ENCODE data around the gene STPG3. TPM values are rescaled to one million over a fixed set of nuclear protein-coding genes. Genes with fewer than 3 reads are reported as not detected.
A peak's percentile ranks its signal among the peaks of the same experiment; 100 is the strongest.

STPG3 gene
- total and polyA plus RNA-seq, 2 experiments from 2014 or later: 0.95 to 3.3 TPM

DNA sequence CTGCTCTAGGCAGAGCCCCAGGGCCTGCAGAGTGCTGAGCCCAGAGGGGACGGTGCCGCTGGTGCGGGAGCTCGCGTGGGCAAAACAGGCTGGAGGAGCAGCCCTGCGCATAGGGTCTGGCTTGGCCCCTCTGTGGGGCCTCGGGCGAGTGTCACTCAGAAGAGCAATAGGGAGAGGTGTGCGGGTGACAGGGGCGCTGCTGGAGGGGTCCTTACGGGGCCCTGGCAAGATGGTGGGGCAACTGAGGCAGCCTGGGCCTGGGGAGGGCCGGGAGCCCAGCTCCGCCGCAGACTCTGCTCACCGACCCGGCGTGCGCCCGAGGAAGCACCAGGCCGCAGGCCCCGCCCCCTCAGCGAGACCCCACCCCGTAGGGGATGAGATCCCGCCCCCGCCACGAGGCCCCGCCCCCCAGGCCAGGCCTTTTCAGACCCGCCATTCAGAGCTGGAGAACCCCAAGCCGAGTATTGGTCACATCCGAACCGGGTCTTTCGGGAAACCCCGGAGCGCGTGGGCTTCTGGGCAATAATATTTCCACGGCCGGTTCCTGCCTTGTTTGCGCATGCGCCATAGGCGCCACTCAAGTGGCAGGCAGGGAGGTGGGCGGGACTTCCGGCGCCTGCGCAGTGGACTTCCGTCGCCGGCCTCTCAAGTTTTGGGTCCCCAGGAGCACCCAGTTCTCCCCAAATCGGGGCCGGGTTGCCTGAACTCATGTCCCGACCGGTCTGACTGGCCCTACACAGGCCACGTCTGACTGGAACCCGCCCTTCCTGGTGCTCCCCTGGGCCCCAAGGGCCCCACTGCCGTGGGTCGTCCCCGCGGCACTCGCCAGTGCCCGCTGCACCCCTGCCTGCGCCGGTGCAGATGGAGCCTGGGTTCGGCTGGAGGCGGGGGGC lies 27.8 kb upstream of the STPG3 start:
- H3K4me3 ChIP-seq: peak overlapping the region; percentile 49
- H3K4me1 ChIP-seq (ENCODE audit: low read depth): peaks cover 23% of the 10 kb centered on the region
- H3K36me3 ChIP-seq: no peaks in the 10 kb centered on the region
- no peaks in the 10 kb centered on the region for H3K27me3 ChIP-seq
- H3K27ac ChIP-seq: peak overlapping the region; percentile 81
- H3K9me3 ChIP-seq (ENCODE audit: low read depth): no peaks in the 10 kb centered on the region
- peak; percentile 98 for DNase-seq (ENCODE audit: low read depth in 1 of 2, low spot score in 1 of 2)
- TF ChIP-seq, protein P1, sequence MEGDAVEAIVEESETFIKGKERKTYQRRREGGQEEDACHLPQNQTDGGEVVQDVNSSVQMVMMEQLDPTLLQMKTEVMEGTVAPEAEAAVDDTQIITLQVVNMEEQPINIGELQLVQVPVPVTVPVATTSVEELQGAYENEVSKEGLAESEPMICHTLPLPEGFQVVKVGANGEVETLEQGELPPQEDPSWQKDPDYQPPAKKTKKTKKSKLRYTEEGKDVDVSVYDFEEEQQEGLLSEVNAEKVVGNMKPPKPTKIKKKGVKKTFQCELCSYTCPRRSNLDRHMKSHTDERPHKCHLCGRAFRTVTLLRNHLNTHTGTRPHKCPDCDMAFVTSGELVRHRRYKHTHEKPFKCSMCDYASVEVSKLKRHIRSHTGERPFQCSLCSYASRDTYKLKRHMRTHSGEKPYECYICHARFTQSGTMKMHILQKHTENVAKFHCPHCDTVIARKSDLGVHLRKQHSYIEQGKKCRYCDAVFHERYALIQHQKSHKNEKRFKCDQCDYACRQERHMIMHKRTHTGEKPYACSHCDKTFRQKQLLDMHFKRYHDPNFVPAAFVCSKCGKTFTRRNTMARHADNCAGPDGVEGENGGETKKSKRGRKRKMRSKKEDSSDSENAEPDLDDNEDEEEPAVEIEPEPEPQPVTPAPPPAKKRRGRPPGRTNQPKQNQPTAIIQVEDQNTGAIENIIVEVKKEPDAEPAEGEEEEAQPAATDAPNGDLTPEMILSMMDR (IDR thresholded peaks at IDR 0.05; ENCODE audit: low read depth, low read length): no peak

DNA sequence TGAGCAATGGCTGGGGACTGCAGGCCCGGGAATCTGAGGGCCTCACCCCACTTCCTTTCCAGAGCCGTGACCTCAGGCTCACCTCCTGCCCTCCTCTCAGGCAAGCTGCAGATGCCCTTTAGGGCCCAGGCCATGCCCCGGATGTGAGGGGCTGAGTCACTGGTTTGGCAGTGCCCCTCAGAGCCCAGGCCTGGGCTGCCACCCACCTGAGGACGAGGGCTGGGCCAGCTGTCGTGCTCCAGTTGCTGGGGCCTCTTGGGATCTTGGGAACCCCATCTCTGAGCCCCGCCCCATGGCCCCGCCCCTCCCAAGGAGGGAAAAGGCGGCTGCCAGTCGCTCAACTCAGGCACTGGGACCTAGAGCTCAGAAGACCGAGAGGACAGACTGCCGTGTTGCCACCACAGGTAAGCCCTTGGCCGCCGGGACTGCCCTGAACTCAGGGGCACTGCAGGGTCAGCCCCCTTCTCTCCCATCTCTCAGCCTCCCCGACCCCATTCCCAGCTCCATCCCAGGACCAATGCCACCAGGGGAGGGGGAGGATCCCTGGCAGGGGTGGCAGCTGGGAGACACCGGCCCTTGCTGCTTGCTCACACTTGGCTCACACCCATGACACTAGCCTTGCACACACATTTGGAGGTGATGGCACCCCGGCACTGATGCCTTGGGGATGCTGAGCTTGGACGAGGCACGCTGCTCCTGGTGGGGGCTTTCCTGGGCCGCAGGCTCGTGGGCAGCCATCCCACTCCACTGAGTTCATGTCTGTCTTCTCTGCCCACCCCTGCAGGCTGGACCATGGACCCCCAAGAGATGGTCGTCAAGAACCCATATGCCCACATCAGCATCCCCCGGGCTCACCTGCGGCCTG lies 26.0 kb upstream of the STPG3 start, which contains the start of gene CYSRT1:
Gene CYSRT1, plus strand, starts transcription at position 345 of the 865 bp plus-strand sequence. Its CDS starts 448 bp downstream, at position 793.
- H3K4me3 ChIP-seq: peak within 1 kb of the TSS; percentile 49
- peaks cover 15% of the 10 kb centered on the region for H3K4me1 ChIP-seq (ENCODE audit: low read depth)
- TF ChIP-seq, protein P1 (IDR thresholded peaks at IDR 0.05; ENCODE audit: low read depth, low read length): no peak
- no peaks in the 10 kb centered on the region for H3K9me3 ChIP-seq (ENCODE audit: low read depth)
- H3K36me3 ChIP-seq: no peaks in the 10 kb centered on the region
- peak within 1 kb of the TSS; percentile 81 for H3K27ac ChIP-seq
- DNase-seq (ENCODE audit: low read depth in 1 of 2, low spot score in 1 of 2): no peak
- H3K27me3 ChIP-seq: no peaks in the 10 kb centered on the region

DNA sequence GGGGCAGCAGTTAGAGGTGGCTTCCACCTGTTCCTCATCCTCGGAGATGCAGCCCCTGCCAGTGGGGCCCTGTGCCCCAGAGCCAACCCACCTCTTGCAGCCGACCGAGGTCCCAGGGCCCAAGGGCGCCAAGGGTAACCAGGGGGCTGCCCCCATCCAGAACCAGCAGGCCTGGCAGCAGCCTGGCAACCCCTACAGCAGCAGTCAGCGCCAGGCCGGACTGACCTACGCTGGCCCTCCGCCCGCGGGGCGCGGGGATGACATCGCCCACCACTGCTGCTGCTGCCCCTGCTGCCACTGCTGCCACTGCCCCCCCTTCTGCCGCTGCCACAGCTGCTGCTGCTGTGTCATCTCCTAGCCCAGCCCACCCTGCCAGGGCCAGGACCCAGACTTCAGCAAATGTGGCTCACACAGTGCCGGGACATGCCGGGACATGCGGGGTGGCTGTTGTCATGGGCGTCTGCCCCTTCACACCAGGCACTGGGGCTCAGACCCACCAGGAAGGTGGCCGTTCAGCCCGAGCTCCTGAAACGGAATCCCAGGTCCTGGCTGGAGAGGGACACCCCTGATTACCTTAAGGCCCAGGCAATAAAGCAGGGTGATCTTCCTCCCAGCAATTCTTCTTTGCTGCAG lies 25.3 kb upstream of the STPG3 start:
- Histone ChIP-seq H3K9me3 (ENCODE audit: low read depth) (no peaks in the 10 kb centered on the region), H3K27ac (no peak overlapping the region), H3K36me3 (no peaks in the 10 kb centered on the region), H3K4me1 (ENCODE audit: low read depth) (peaks cover 8% of the 10 kb centered on the region), H3K27me3 (no peaks in the 10 kb centered on the region), H3K4me3 (no peak overlapping the region)
- DNase-seq (ENCODE audit: low read depth in 1 of 2, low spot score in 1 of 2): no peak
- TF ChIP-seq, protein P1 (IDR thresholded peaks at IDR 0.05; ENCODE audit: low read depth, low read length): no peak

DNA sequence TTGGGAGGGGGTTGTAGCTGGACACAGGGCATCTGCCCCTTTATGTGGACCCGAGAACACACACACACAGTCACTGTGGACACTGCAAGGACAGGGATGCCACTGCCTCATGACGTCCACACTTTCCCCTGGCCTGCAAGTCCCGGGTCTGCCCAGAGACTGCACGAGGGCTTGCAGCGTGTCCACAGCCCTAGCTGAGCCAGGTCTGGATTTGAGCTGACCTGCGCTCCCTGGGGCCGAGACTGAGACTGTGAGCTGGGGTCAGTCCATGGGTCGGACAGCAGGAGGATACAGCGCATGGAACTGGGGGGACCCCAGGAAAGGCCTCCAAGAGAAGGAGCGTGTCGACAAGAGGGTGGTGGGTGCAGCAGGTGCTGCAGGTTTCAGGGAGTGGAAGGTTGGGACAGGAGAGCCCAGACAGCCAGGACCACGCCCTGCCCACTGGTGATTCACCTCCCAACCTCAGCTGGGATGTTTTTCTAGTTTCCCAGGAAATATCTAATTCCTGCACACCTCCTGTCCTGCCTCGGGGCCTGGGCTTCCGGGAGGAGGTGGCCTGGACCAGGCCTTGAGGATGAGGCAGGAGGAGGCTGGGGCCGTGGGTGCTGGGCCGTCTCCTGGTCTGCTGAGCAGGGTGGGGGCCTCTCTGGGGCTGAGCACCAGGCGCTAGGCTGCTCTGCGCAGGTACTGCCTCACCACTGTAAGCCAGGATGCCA lies 24.6 kb upstream of the STPG3 start:
- no peaks in the 10 kb centered on the region for H3K36me3 ChIP-seq
- no peaks in the 10 kb centered on the region for H3K27me3 ChIP-seq
- H3K4me3 ChIP-seq: no peak overlapping the region
- no peak for DNase-seq (ENCODE audit: low read depth in 1 of 2, low spot score in 1 of 2)
- TF ChIP-seq, protein P1 (IDR thresholded peaks at IDR 0.05; ENCODE audit: low read depth, low read length): no peak
- H3K4me1 ChIP-seq (ENCODE audit: low read depth): peaks cover 8% of the 10 kb centered on the region
- no peak overlapping the region for H3K27ac ChIP-seq
- H3K9me3 ChIP-seq (ENCODE audit: low read depth): no peaks in the 10 kb centered on the region
